NCI-H748 (cell line): ENCODE results near the gene BST1.

Experiments
- DNase-seq: peaks from one replicate; lab custom pipeline; 2025; ENCODE audit not compliant: unreplicated experiment; lab: John Stamatoyannopoulos, UW

Gene BST1, protein sequence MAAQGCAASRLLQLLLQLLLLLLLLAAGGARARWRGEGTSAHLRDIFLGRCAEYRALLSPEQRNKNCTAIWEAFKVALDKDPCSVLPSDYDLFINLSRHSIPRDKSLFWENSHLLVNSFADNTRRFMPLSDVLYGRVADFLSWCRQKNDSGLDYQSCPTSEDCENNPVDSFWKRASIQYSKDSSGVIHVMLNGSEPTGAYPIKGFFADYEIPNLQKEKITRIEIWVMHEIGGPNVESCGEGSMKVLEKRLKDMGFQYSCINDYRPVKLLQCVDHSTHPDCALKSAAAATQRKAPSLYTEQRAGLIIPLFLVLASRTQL

DNA sequence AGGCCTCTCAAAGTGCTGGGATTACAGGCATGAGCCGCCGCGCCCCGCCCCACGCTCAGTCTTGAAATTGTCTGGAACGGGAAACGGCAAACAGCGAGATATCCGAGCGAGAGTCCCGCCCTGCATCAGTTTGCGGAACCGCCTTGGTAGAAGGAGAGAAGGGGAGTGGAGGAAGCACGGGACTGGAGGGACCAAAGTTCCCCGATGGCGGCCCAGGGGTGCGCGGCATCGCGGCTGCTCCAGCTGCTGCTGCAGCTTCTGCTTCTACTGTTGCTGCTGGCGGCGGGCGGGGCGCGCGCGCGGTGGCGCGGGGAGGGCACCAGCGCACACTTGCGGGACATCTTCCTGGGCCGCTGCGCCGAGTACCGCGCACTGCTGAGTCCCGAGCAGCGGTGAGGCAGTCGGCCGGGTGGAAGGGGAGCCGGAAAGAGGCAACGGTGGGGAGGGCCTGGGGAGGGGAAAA is at the start of gene BST1:
Gene BST1, plus strand, starts transcription at position 125 of the 463 bp plus-strand sequence. Its CDS starts 80 bp downstream, at position 205.
- DNase-seq: no peak

DNA sequence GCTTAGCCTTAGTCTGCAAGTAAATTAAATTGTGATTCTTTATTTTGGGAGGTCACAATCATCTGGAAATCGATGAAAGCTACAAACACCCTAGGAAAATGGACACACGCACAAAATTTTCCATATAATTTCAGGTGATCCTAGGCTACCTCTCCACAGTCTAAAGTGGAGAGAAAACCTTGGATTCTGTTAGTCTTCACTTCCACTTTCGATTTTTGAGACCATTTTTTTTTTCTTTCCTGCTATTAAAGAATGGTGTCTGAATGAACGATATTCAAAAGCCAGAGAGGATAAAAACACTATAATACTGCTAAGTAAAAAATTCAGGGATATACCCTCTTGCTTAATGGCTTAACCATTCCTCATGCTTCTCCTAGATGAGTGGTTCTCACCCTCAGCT is 49.4 kb upstream of the BST1 start:
- DNase-seq: no peak

DNA sequence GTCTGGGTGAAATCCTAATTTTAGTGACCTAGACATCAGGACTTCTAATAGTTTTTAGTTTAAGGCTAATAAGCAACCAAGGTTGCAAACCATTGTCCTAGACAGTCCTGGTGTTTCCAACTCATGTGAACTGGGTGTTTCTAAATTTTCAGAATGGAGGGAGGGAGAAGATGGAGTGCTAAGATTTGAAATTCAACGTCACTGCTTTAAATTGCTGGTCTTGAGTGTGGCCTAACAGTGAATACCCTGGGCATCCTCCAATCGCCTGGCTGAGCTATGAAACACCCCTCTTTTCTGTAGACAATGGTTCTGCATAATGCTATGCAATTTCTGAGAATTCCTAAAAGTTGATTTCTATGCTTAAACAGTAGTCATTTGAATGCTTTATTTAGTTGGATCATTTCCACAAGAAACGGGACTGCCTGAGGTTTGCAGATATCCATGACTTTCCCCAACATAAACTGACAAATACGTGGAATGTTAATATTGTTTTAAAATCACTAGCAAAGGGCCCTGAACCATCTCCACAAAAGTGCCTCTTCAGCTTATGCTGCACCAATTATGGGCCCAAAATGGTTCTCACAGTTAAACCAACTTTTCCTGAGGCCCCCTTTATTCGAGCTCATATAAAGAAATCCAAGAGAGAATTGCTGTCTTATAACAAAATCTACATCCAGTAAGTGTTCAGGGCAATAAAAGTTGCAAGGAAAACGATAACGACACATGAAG is 48.8 kb upstream of the BST1 start:
- DNase-seq: peak; percentile 44

DNA sequence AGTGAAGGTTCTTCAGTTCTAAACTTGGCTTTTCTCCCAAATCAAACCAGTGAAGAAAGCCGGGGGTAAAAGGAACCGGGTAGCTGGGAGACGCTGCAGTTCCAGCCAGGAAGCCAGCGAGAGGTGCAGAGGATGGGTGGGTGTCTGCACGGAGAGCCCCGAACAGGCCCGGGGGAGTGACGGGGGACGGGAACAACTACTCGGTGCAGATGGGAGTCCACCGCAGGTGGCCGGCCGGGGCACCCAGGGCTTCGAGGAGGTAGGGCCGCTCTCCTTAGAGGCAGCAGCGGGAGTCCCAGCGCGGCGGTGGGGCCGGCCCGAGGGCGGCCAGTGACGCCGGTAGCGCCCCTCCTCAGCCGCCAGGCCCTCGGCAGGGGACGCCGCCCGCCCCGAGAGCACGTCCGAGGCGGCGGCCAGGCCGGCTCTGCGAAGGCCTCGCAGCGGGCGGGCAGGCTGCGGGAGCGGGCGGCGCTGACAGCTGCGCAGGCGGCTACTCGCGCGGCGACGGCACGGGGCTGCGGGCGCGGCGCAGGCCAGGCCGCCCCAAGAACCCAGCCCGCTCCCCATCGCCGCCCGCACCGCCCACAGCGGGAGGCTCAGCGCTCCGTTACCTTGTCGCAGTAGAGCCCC is 48.2 kb upstream of the BST1 start:
- DNase-seq: peak; percentile 66

DNA sequence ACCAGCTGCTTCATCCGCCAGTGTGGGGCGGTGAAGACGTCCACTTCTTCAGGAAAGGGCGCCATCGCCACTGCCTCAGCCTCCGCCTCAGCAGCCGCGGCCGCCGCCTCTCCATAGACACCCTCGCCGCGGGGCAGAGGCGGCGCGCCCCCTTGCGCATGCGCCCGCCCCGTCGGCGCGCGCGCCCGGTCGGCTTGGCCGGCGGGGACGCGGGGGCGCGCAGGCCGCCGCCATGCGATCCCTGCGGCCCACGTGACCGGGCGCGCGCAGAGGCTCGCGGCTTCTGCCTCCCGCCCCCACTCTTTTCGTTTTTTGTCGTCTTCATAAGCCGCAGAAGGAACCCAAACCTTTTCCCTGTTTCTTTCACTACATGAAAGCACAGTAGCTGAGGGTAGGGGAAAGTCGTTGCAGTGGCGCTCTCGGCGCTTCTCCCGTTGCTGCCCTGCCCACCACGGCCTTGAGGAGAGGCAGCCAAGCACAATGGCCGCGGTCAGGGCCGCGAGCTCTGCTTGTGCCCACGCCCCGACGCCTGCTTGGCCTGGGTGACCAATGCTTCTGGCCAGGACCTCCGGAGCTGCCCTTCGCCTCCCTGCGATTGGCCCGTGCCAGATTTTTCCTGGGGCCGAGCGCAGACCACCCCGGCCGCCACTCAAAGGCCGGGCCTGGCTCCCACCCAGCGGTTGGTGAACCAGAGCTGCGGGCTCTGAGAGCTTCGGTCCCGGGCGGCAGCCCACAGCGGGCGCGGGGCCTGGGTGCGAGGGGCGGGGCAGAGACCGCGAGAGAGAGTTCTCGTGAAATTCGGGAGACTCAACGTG is 47.4 kb upstream of the BST1 start, which contains the start of gene FBXL5:
Gene FBXL5, minus strand, starts transcription at position 135 of the 815 bp plus-strand sequence. Its CDS starts 70 bp downstream, at position 65.
- peak; percentile 87 for DNase-seq

DNA sequence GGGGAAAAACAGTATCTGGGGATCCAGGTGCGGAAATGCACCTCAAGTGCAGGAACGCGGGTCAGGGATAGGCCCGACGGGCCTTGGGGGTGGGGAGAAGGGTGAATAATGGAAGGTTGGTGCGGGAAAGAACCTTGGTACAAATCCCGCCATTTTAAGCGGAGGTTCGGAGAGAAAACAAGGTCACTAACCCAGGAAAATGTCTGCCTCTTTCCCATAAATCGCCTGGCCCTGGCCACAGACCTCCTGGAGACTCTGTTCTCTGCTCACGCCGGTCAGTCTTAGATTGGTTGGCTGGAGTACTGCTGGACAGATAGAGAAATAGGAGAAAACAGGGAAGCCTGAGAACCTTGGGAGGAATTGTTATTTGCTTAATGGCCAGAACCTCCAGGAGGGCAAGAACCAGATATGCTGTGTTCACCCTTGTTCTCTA is 46.8 kb upstream of the BST1 start:
- peak; percentile 76 for DNase-seq

DNA sequence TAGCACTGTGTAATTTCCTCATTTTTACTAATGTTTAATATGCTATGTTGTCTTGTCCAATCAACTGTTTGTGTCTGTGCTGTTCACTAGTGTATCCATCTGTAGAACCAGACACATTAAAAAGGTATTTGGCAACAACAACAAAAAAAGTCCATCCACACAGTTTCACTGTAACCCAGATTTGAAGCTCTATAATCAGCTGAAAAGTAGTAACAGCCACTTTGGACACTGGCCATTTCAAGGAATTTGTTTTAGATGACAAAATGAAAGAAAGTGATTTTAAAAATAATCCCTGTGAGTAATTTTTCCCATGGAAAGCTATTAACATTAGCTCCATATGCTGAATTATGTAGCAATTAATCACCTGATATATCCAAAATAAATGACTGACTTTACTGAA is 45.5 kb upstream of the BST1 start:
- DNase-seq: no peak

DNA sequence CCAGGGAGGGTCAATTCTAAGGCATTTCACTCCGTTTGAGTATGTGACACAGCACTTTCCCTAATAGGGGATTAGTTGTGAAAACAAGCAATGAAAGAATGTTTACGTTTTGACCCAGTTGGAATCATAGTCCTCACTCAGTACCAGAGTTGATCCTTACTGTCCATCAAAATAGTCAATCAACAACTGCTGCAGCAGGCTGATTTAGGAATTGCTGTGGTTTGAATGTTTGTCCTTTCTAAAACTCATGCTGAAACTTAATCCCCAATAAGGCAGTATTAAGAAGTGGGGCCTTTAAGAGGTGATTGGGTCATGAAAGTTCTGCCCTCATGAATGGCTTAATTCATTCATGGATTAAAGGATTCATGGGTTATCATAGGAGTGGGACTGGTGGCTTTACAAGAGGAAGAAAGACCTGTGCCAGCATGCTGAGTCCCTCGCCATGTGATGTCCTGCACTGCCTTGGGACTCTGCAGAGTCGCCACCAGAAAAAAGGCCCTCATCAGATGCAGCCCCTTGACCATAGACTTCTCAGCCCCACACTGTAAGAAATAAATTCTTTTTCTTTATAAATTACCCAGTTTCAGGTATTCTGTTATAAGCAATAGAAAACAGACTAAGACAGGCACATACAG is 44.6 kb upstream of the BST1 start:
- DNase-seq: no peak

DNA sequence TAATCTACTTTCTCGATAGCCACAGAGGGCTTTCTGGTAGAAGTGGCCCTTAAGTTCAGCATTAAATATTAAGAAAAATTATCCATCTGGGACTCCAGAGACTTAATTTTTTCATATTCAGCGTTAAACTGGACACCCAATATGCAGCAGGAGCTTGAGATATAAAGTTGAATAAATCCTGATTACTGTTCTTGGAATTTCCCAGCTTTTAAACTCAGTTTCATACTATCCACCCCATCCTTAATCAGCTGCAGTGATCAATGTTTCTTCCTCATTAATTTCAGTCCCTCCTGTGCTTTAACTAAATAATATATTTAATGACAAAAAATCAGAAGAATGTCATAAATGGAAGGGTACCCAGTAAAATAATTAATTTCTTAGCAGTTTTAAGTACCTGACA is 44.1 kb upstream of the BST1 start:
- DNase-seq: no peak

DNA sequence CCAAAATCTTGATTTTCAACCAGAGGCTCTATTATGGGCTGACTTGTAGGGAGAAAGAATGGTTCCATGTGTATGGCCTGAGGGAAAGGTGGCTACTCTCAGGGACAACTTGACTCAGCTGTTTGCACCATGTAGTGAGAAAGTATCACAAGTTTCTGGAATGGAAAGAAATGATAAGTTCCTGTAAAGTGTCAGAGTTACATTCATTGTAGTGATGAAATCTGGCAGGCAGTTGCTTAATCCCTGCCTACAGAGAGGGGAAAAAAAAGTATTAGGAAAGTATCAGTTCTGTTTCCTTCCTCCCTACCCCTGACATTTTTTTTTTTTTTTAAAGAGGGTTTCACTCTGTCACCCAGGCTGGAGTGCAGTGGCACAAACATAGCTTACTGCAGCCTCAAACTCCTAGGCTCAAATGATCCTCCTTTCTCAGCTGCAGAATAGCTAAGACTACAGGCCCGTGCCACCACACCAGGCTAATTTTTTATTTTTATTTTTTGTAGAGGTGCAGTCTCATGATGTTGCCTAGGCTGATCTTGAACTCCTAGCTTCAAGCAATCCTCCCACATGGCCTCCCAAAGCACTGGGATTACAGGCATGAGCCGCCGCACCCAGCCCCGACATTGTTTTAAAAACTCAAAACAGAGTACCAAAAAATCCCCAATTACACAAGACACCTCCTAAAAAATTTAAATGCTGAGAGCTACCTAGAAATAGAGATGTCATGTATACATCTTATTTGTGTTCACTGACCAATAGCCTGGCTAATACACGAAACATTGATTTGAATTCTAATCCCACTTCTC is 42.9 kb upstream of the BST1 start:
- DNase-seq: no peak

DNA sequence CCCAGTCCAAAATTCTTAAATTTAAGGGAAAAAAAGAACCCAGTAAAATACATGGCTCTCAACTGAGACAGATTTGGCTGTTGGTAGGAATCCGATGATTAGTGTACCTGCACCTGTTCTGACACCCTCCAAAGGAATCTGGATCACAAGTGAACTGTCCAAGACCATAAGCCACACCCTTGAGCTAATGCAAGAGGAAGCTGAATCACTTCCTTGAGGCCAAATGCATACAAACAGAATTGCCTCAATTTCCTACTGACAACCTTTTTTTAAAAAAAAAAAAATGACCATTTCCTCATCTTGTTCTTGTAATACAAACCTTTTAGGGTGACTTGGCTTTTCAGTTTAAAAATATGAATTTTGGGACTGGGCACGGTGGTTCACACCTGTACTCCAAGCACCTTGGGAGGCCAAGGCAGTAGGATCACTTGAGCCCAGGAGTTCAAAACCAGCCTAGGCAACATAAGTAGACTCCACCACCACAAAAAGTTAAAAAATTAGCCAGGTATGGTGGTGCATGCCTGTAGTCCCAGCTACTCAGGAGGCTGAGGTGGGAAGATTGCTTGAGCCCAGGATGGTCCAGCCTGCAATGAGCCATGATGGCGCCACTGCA is 37.0 kb upstream of the BST1 start:
- DNase-seq: no peak

DNA sequence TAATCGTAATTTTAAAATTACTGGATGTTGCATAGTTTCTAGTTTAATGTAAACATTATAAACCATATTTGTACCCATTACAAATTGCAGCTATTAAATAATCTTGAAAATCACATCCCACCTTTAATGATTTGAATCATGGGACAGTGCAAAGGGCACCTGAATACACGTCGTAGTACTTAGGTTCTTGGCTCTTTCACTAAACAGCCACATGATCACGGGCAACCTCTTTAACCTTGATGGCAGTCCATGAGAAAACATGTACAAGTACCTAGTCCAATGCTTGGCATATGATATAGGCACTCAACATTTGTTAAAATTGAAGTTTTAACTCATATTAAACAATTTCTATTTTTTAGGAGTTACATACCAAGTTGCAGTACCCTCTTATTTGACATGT is 35.9 kb upstream of the BST1 start:
- DNase-seq: no peak

DNA sequence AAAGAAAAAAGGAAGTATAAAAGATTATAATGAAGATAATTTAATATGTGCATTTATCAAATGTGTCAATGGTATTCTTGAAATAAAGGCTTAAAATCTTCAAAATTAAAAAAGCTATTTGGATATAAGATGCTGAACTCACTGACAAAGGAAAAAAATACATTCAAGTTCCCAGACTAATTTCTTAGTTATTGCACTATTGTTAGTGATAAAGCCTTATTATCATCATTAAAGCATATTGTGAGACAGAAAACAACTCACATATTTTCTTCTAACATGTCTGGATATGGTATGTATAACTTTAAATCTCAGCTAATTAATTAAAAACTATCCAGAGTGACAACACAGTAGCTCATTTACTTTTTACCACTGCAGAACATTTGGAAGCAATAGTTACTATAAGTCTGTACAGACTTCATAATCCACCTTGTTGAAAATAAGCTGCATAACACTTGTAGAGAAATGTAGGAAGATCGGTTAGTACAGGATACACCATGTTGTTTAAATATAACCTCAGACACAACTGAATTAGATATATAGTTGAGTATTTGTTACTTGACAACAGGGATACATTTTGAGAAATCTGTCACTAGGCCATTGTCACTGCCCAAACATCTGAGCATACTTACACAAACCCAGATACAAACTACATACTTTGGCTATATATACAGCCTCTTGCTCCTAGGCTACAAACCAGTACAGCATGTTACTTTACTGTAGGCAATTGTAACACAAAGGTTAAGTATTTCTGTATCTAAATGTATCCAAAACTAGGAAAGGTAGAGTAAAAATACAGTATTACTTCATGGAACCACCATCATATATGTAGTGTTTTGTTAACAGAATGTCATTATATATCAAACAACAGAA is 34.1 kb upstream of the BST1 start:
- no peak for DNase-seq

DNA sequence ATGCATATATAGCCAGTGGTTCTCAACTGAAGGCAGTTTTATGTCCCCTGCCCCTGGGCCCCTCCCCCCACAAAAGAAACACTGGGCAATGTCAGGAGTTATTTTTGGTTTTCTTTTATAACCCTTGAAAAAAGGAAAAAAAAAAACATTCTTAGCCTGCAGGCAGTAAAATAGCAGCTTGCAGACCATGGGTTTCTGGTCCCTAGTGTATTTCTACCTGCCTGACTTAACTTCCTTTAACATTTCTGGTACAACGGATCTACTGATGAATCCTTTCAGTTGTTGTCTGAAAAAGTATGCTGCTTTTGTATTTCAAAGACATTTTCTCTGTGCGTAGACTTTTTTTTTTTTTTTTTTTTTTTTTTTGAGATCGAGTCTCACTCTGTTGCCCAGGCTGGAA is 32.3 kb upstream of the BST1 start:
- DNase-seq: no peak

DNA sequence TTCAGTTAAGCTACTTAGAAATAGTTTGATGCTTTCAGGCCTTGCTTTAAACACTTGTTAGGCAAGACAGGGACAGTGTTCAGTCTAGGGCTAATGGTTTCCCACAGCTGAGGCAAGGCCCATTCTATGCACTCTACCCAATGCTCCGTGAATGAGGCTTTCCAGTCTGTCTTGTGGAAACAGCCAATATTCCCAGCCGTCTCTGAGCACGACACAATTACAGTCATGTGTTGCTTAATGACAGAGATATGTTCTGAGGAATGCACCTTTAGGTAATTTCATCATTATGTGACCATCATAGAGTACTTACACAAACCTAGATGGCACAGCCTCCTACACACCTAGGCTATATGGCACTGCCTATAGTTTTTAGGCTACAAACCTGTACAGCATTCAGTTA is 30.8 kb upstream of the BST1 start:
- no peak for DNase-seq

DNA sequence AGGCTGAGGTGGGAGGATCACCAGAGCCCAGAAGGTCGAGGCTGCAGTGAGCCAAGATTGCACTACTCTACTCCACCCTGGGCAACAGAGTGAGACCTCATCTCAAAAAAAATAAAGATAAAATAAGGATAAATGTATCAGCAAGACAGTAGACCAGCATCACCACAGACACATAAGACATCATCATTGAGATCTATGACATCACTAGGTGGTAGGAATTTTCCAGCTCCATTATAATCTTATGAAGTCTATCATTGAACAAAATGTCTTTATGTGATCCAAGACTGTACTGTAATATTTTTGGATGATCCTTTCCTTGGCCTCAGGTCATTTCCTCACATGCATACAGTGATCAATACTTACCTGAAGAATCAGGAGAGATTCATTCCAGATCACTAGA is 29.5 kb upstream of the BST1 start:
- no peak for DNase-seq

DNA sequence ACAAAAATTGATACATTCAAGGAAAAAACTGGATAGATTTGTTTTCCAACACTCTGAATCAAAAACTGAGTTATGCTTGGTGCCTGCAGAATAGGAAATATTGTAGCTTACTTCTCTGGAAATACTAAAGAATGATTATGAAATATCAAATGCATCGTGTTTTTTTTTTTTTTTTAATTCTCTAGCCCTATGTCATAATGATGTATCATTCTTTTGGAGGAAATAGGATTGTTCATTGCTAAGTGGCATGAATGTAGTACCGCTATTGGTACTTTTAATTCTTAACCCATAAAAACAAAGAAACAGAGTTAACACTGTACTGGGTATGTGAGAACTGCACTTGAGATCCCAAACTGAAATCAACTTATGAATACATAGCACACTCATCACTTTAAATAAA is 28.8 kb upstream of the BST1 start:
- no peak for DNase-seq

DNA sequence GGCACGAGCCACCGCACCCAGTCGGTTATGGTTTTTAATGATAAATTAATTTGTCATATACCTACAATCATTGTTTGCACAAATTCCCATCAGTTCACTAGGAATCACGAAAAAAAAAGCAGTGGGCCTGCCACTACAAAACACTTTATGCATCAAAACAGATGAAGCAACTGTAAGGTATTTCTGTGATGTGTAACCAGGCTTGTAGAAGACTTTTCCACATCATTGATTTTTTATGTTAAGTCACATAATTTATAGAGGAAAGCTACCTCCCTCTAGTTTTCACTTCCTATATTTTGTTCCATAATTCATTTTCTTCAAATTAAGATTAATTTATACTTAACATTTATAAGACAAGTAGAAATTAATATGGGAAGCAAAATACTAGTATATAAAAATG is 27.9 kb upstream of the BST1 start:
- DNase-seq: no peak
